H9 (cell line): ENCODE measurements around the gene DPYD. TPM values are rescaled to one million over a fixed set of nuclear protein-coding genes. Genes with fewer than 3 reads are reported as not detected.

Experiments used
- DNase-seq: peaks from one replicate; pipeline ENCODE4 v3.0.0-alpha.2; 2017
- H2AFZ ChIP-seq: one replicate; pipeline ENCODE4 v1.6.1; 2013; ENCODE audit warnings: mild to moderate bottlenecking, low read length, control low read depth, moderate library complexity
- H2AK5ac ChIP-seq: 2 replicates; pipeline ENCODE4 v1.6.1; 2013; ENCODE audit warnings: low read length, control low read depth, mixed read lengths; ENCODE audit not compliant: insufficient read length
- H2BK120ac ChIP-seq: one replicate; pipeline ENCODE4 v1.6.1; 2013; ENCODE audit warnings: low read depth, mild to moderate bottlenecking, low read length, control low read depth, inconsistent platforms; ENCODE audit not compliant: poor library complexity, severe bottlenecking
- H2BK12ac ChIP-seq: 2 replicates; pipeline ENCODE4 v1.6.1; 2013; ENCODE audit warnings: low read length, control low read depth, mixed read lengths, low read depth; ENCODE audit not compliant: insufficient read length
- H2BK15ac ChIP-seq: 2 replicates; pipeline ENCODE4 v1.6.1; 2013; ENCODE audit warnings: low read depth, low read length, control low read depth
- H2BK20ac ChIP-seq: one replicate; pipeline ENCODE4 v1.6.1; 2013; ENCODE audit warnings: low read depth, mild to moderate bottlenecking, low read length, control low read depth, inconsistent platforms; ENCODE audit not compliant: poor library complexity, severe bottlenecking
- H2BK5ac ChIP-seq: 2 replicates; pipeline ENCODE4 v1.6.1; 2013; ENCODE audit warnings: low read length, control low read depth, mixed read lengths; ENCODE audit not compliant: insufficient read length
- H3K14ac ChIP-seq: 2 replicates; pipeline ENCODE4 v1.6.1; 2013; ENCODE audit warnings: low read length, control low read depth; ENCODE audit not compliant: insufficient read depth
- H3K18ac ChIP-seq: 2 replicates; pipeline ENCODE4 v1.6.1; 2013; ENCODE audit warnings: low read depth, mild to moderate bottlenecking, mixed read lengths, low read length, control low read depth; ENCODE audit not compliant: insufficient read length
- H3K23ac ChIP-seq: 2 replicates; pipeline ENCODE4 v1.6.1; 2013; ENCODE audit warnings: low read length, control low read depth, mixed read lengths, low read depth; ENCODE audit not compliant: insufficient read length
- H3K23me2 ChIP-seq: 2 replicates; pipeline ENCODE4 v1.6.1; 2013; ENCODE audit warnings: low read depth, mild to moderate bottlenecking, mixed read lengths, low read length, control low read depth; ENCODE audit not compliant: insufficient read length, poor library complexity, severe bottlenecking
- H3K27ac ChIP-seq: 2 replicates; pipeline ENCODE4 v1.5.1; 2013; ENCODE audit warnings: low read length, control low read depth, mixed read lengths, low read depth; ENCODE audit not compliant: insufficient read length
- H3K27me3 ChIP-seq: 2 replicates; pipeline ENCODE4 v1.6.1; 2013; ENCODE audit warnings: low read length, control low read depth, inconsistent platforms; ENCODE audit not compliant: insufficient read depth
- H3K4ac ChIP-seq: 2 replicates; pipeline ENCODE4 v1.6.1; 2013; ENCODE audit warnings: low read depth, mild to moderate bottlenecking, control low read depth, inconsistent platforms, low read length, moderate library complexity
- H3K4me1 ChIP-seq: 2 replicates; pipeline ENCODE4 v1.6.1; 2013; ENCODE audit warnings: low read length, control low read depth, inconsistent platforms; ENCODE audit not compliant: insufficient read depth
- H3K4me2 ChIP-seq: 2 replicates; pipeline ENCODE4 v1.6.1; 2013; ENCODE audit warnings: low read length, control low read depth, mixed read lengths; ENCODE audit not compliant: insufficient read length, insufficient read depth
- H3K56ac ChIP-seq: 2 replicates; pipeline ENCODE4 v1.6.1; 2013; ENCODE audit warnings: low read depth, mild to moderate bottlenecking, mixed read lengths, low read length, control low read depth; ENCODE audit not compliant: insufficient read length
- H3K79me1 ChIP-seq: 2 replicates; pipeline ENCODE4 v1.6.1; 2013; ENCODE audit warnings: low read depth, mild to moderate bottlenecking, moderate library complexity, low read length, control low read depth, inconsistent platforms; ENCODE audit not compliant: insufficient read depth, poor library complexity, severe bottlenecking
- H3K79me2 ChIP-seq: 2 replicates; pipeline ENCODE4 v1.6.1; 2013; ENCODE audit warnings: low read length, control low read depth, inconsistent platforms; ENCODE audit not compliant: insufficient read depth
- H3K9ac ChIP-seq: 2 replicates; pipeline ENCODE4 v1.6.1; 2013; ENCODE audit warnings: low read length, control low read depth, mixed read lengths; ENCODE audit not compliant: insufficient read length; ENCODE audit errors: extremely low read depth
- H3K9me3 ChIP-seq: one replicate; pipeline ENCODE4 v1.6.1; 2013; ENCODE audit warnings: low read depth, low read length, inconsistent platforms; ENCODE audit not compliant: control insufficient read depth
- H3T11ph ChIP-seq: one replicate; pipeline ENCODE4 v1.6.1; 2013; ENCODE audit warnings: mild to moderate bottlenecking, low read length, control low read depth, inconsistent platforms
- H4K20me1 ChIP-seq: one replicate; pipeline ENCODE4 v1.6.1; 2013; ENCODE audit not compliant: control insufficient read depth, insufficient read length, insufficient read depth
- H4K5ac ChIP-seq: 2 replicates; pipeline ENCODE4 v1.6.1; 2013; ENCODE audit warnings: low read depth, mild to moderate bottlenecking, mixed read lengths, low read length, control low read depth; ENCODE audit not compliant: insufficient read length
- H4K8ac ChIP-seq: replicated peaks from 2 replicates; pipeline ENCODE4 v1.6.1; 2013; ENCODE audit warnings: low read length, control low read depth, mixed read lengths, low read depth; ENCODE audit not compliant: insufficient read length
- H4K91ac ChIP-seq: 2 replicates; pipeline ENCODE4 v1.6.1; 2013; ENCODE audit warnings: low read depth, mild to moderate bottlenecking, moderate library complexity, mixed read lengths, low read length, control low read depth; ENCODE audit not compliant: insufficient read length
- H3K27ac Mint-ChIP-seq, 3 experiments: 2 replicates in 2 of 3; 3 replicates in 1 of 3; pipeline ENCODE4 v1.8.0; 2020 to 2021; ENCODE audit warnings: mixed read lengths in 3 of 3, mild to moderate bottlenecking in 1 of 3, moderate library complexity in 1 of 3
- H3K27me3 Mint-ChIP-seq: 2 replicates; pipeline ENCODE4 v1.8.0; 2021; ENCODE audit warnings: low read depth, mild to moderate bottlenecking, moderate library complexity, mixed read lengths
- H3K36me3 Mint-ChIP-seq, 3 experiments: 2 replicates in 2 of 3; 3 replicates in 1 of 3; pipeline ENCODE4 v1.8.0; 2020 to 2021; ENCODE audit warnings: low read depth in 3 of 3, mixed read lengths in 3 of 3; ENCODE audit not compliant: insufficient read depth in 1 of 3
- H3K4me1 Mint-ChIP-seq, 2 experiments: 2 replicates each; pipeline ENCODE4 v1.8.0; 2020; ENCODE audit warnings: mixed read lengths in 2 of 2
- H3K4me3 Mint-ChIP-seq, 2 experiments: 2 replicates in 1 of 2; 3 replicates in 1 of 2; pipeline ENCODE4 v1.8.0; 2020 to 2021; ENCODE audit warnings: mild to moderate bottlenecking in 2 of 2, mixed read lengths in 2 of 2, moderate library complexity in 1 of 2
- H3K9me3 Mint-ChIP-seq, 2 experiments: 2 replicates in 1 of 2; 3 replicates in 1 of 2; pipeline ENCODE4 v1.8.0; 2020; ENCODE audit warnings: mild to moderate bottlenecking in 2 of 2, mixed read lengths in 2 of 2, moderate library complexity in 1 of 2
- CTCF ChIP-seq: fragments of 200-600 bp; sonication (generic); conservative IDR thresholded peaks from 3 replicates; pipeline ENCODE4 v1.8.0; 2021; ENCODE audit warnings: antibody characterized with exemption, mild to moderate bottlenecking
- WGBS: extraction: QIAGEN DNeasy Blood & Tissue Kit; methylation state at CpG from one replicate; pipeline ENCODE4 v1.1.7; 2013; ENCODE audit warnings: missing lambda C conversion rate, low lambda C conversion rate, mixed read lengths; ENCODE audit not compliant: insufficient read length; ENCODE audit errors: extremely low coverage; 5-methylcytosine and 5-hydroxymethylcytosine counted together
- total RNA-seq: library from RNA; stranded (reverse); gene quantifications from 2 replicates; pipeline ENCODE4 v1.2.1, GENCODE V29; 2021

DPYD gene
- total RNA-seq, 1 experiment from 2014 or later, result 0.37 TPM

- Histone ChIP-seq H2BK12ac (no peak overlapping the region), H3K27ac (no peak overlapping the region), H2AK5ac (no peak overlapping the region), H3K56ac (no peak overlapping the region), H3K9ac (no peak overlapping the region), H2BK15ac (no peak overlapping the region), H3K79me2 (no peaks in the 10 kb centered on the region), H3K27me3 (no peaks in the 10 kb centered on the region), H3K18ac (no peak overlapping the region), H3K4ac (no peak overlapping the region), H2BK20ac (no peak overlapping the region), H4K5ac (no peak overlapping the region), H2BK5ac (no peak overlapping the region), H3K4me1 (no peaks in the 10 kb centered on the region), H3T11ph (no peak overlapping the region), H3K14ac (no peak overlapping the region), H3K4me2 (no peak overlapping the region), H3K79me1 (no peaks in the 10 kb centered on the region), H3K23ac (no peak overlapping the region), H4K20me1 (no peaks in the 10 kb centered on the region), H4K8ac (no peak overlapping the region), H2AFZ (no peak overlapping the region), H3K9me3 (no peaks in the 10 kb centered on the region), H3K23me2 (no peaks in the 10 kb centered on the region), H2BK120ac (no peak overlapping the region), H4K91ac (no peak overlapping the region)
- no peak for DNase-seq
- Mint-ChIP-seq H3K4me1 (no peaks in the 10 kb centered on the region), H3K4me3 (no peak overlapping the region), H3K36me3 (no peaks in the 10 kb centered on the region), H3K27me3 (no peaks in the 10 kb centered on the region), H3K27ac (no peak overlapping the region), H3K9me3 (peaks cover 4 to 5% of the 10 kb centered on the region in 2 experiments; a peak in 4 of 5 replicates)
- no peak for TF ChIP-seq CTCF
- WGBS, result no CpG with 5 or more reads among the region's 1 CpG
Measured at GRCh38 chr1:97158691-97159096, 762.1 kb downstream of the DPYD start.
